Trophoblast cell (in vitro differentiated cells and primary cell): ENCODE data around the gene RBM33.

Experiments
- DNase-seq, 2 donors: peaks; one replicate each; pipeline ENCODE4 v3.0.0-alpha.2; 2016
- H2AFZ ChIP-seq: 2 replicates; pipeline ENCODE4 v1.6.1; 2013; ENCODE audit warnings: low read length, moderate library complexity, mild to moderate bottlenecking; ENCODE audit not compliant: insufficient read depth, poor library complexity
- H2AK5ac ChIP-seq: 2 replicates; pipeline ENCODE4 v1.6.1; 2013; ENCODE audit warnings: mild to moderate bottlenecking, low read length
- H2BK120ac ChIP-seq: 2 replicates; pipeline ENCODE4 v1.6.1; 2013; ENCODE audit warnings: low read length, mild to moderate bottlenecking, moderate library complexity; ENCODE audit not compliant: insufficient read depth, poor library complexity
- H2BK12ac ChIP-seq: 2 replicates; pipeline ENCODE4 v1.6.1; 2013; ENCODE audit warnings: mild to moderate bottlenecking, low read length, moderate library complexity
- H2BK5ac ChIP-seq: 2 replicates; pipeline ENCODE4 v1.6.1; 2013; ENCODE audit warnings: low read length, low read depth, moderate library complexity, mild to moderate bottlenecking; ENCODE audit not compliant: poor library complexity
- H3K14ac ChIP-seq: 2 replicates; pipeline ENCODE4 v1.6.1; 2013; ENCODE audit warnings: mild to moderate bottlenecking, low read length
- H3K18ac ChIP-seq: 2 replicates; pipeline ENCODE4 v1.6.1; 2013; ENCODE audit warnings: mild to moderate bottlenecking, low read length
- H3K23ac ChIP-seq: 2 replicates; pipeline ENCODE4 v1.6.1; 2013; ENCODE audit warnings: low read length
- H3K27ac ChIP-seq: 2 replicates; pipeline ENCODE4 v1.5.1; 2013; ENCODE audit warnings: low read depth, mild to moderate bottlenecking, inconsistent platforms, low read length, moderate library complexity
- H3K27me3 ChIP-seq: 2 replicates; pipeline ENCODE4 v1.6.1; 2013; ENCODE audit warnings: inconsistent platforms, mild to moderate bottlenecking, low read length, moderate library complexity; ENCODE audit not compliant: insufficient read depth
- H3K36me3 ChIP-seq, 2 experiments: 1 replicate in 1 of 2; 2 replicates in 1 of 2; pipeline ENCODE4 v1.6.1; 2013; ENCODE audit warnings: low read length in 2 of 2, mild to moderate bottlenecking in 2 of 2, moderate library complexity in 1 of 2; ENCODE audit not compliant: insufficient read depth in 2 of 2, control insufficient read depth in 1 of 2
- H3K4ac ChIP-seq: 2 replicates; pipeline ENCODE4 v1.6.1; 2013; ENCODE audit warnings: low read depth, mild to moderate bottlenecking, low read length, moderate library complexity
- H3K4me1 ChIP-seq, 2 experiments: 1 replicate in 1 of 2; 2 replicates in 1 of 2; pipeline ENCODE4 v1.6.1; 2013; ENCODE audit warnings: low read length in 2 of 2, mild to moderate bottlenecking in 2 of 2, moderate library complexity in 1 of 2; ENCODE audit not compliant: insufficient read depth in 2 of 2, control insufficient read depth in 1 of 2
- H3K4me2 ChIP-seq: 2 replicates; pipeline ENCODE4 v1.6.1; 2013; ENCODE audit warnings: inconsistent platforms, mild to moderate bottlenecking, low read length, moderate library complexity
- H3K4me3 ChIP-seq: 2 replicates; pipeline ENCODE4 v1.5.1; 2013; ENCODE audit warnings: mild to moderate bottlenecking, low read depth, low read length, inconsistent platforms
- H3K79me1 ChIP-seq: one replicate; pipeline ENCODE4 v1.6.1; 2013; ENCODE audit warnings: low read length
- H3K79me2 ChIP-seq: 2 replicates; pipeline ENCODE4 v1.6.1; 2013; ENCODE audit warnings: low read length, mild to moderate bottlenecking; ENCODE audit not compliant: control insufficient read depth, insufficient read depth, poor library complexity
- H3K9ac ChIP-seq: 2 replicates; pipeline ENCODE4 v1.6.1; 2013; ENCODE audit warnings: mild to moderate bottlenecking, low read length
- H3K9me3 ChIP-seq: 2 replicates; pipeline ENCODE4 v1.6.1; 2013; ENCODE audit warnings: low read depth, mild to moderate bottlenecking, control low read depth, inconsistent platforms, low read length; ENCODE audit not compliant: insufficient read depth
- H4K12ac ChIP-seq: 2 replicates; pipeline ENCODE4 v1.6.1; 2013; ENCODE audit warnings: low read depth, mild to moderate bottlenecking, low read length, moderate library complexity
- H4K8ac ChIP-seq: 2 replicates; pipeline ENCODE4 v1.6.1; 2013; ENCODE audit warnings: low read depth, mild to moderate bottlenecking, low read length, moderate library complexity
- H4K91ac ChIP-seq: one replicate; pipeline ENCODE4 v1.6.1; 2013; ENCODE audit warnings: low read depth, mild to moderate bottlenecking, low read length, moderate library complexity
- WGBS: extraction: QIAGEN DNeasy Blood & Tissue Kit; methylation state at CpG from one replicate; pipeline ENCODE4 v1.1.7; 2013; ENCODE audit warnings: missing lambda C conversion rate; ENCODE audit not compliant: insufficient read length, insufficient coverage; ENCODE audit errors: extremely low coverage; 5-methylcytosine and 5-hydroxymethylcytosine counted together

Gene RBM33

DNA sequence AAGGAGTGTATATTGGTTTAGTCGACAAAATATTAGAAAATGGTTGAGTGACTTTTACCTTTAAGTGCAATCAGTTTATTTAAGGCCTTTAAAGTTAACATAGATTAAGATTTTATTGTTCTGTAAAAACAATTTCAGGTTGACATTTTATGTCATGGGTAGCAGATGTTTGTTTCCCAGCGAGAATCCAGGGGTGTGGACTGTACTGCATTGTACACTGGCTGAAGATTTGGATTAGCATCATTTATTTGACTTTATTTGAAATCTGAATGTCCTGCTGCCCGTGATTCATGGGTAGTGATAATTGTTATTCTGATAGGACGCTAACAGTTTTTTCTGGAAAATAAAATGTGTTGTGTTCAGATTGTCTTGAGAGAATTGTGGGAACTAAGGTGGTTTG, 39.3 kb downstream of the RBM33 start:
- Histone ChIP-seq H3K4me2 (no peak overlapping the region), H4K8ac (no peak overlapping the region), H3K36me3 (peaks cover 1 to 15% of the 10 kb centered on the region in 2 experiments), H3K23ac (no peak overlapping the region), H4K91ac (no peak overlapping the region), H2BK5ac (no peak overlapping the region), H2BK12ac (no peak overlapping the region), H3K79me2 (no peaks in the 10 kb centered on the region), H2AK5ac (no peak overlapping the region), H3K27me3 (no peaks in the 10 kb centered on the region), H2BK120ac (no peak overlapping the region), H3K4me1 (no peaks in the 10 kb centered on the region), H3K14ac (no peak overlapping the region), H3K27ac (no peak overlapping the region), H3K4ac (no peak overlapping the region), H3K18ac (no peak overlapping the region), H3K9ac (no peak overlapping the region), H2AFZ (no peak overlapping the region), H3K9me3 (no peaks in the 10 kb centered on the region), H3K4me3 (no peak overlapping the region), H3K79me1 (no peaks in the 10 kb centered on the region), H4K12ac (no peak overlapping the region)
- no CpG with 5 or more reads among the region's 4 CpGs for WGBS
- no peak for DNase-seq

- Histone ChIP-seq H3K9me3 (no peaks in the 10 kb centered on the region), H3K18ac (no peak overlapping the region), H3K36me3 (peaks cover 0 to 10% of the 10 kb centered on the region in 2 experiments), H2AFZ (no peak overlapping the region), H3K79me1 (no peaks in the 10 kb centered on the region), H3K27ac (no peak overlapping the region), H3K4me3 (no peak overlapping the region), H2BK5ac (no peak overlapping the region), H3K79me2 (no peaks in the 10 kb centered on the region), H3K4ac (no peak overlapping the region), H4K91ac (no peak overlapping the region), H4K12ac (no peak overlapping the region), H3K14ac (no peak overlapping the region), H3K4me1 (no peaks in the 10 kb centered on the region), H4K8ac (no peak overlapping the region), H3K4me2 (no peak overlapping the region), H2BK12ac (no peak overlapping the region), H3K27me3 (no peaks in the 10 kb centered on the region), H3K23ac (no peak overlapping the region), H2AK5ac (no peak overlapping the region), H2BK120ac (no peak overlapping the region), H3K9ac (no peak overlapping the region)
- DNase-seq = no peak
- no CpG with 5 or more reads among the region's 5 CpGs for whole genome bisulfite sequencing
Observed at GRCh38 chr7:155684543-155684942, 40.1 kb downstream of the RBM33 start.

DNA sequence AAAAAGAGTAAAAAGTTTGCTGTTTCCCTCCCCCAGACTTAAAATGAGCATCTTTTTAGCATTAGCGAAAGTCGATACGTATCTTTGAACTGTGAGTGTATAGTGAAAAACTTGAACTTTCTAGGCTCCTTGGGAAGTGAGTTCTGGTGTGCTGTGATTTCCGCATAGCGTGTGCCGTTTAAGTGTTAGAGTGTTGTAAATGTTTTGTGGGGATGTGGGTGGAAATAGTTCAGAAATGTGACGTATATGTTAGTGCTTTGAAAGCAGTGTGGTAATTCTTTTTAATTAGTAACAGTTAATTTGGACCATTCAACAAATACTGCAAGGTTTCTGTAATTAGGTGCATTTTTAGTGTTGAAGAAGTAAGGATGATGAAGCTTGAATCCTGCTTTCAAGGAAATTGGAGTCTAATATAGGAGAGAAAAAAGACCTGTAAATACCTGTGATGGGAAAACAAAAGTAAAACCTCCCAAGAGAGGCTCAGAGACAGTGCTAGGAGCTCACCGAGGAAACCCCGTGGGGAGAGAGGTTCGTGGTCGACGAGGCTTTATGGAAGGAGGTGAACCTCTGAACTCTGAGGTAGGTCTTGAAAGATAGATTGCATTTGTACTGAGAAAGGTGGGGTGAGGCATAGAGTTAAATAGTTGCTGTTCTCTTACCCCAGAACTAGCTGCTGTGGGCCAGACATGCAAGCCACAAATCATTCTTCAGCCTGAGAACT, 40.8 kb downstream of the RBM33 start:
- H3K4me3 ChIP-seq = no peak overlapping the region
- H3K9me3 ChIP-seq = no peaks in the 10 kb centered on the region
- H3K14ac ChIP-seq = no peak overlapping the region
- H3K23ac ChIP-seq = no peak overlapping the region
- no peaks in the 10 kb centered on the region for H3K27me3 ChIP-seq
- no peak overlapping the region for H3K4me2 ChIP-seq
- H2AFZ ChIP-seq = no peak overlapping the region
- no peak overlapping the region for H4K8ac ChIP-seq
- H2BK5ac ChIP-seq = no peak overlapping the region
- H3K9ac ChIP-seq = no peak overlapping the region
- no peak overlapping the region for H3K4ac ChIP-seq
- no peaks in the 10 kb centered on the region for H3K79me2 ChIP-seq
- H3K4me1 ChIP-seq = no peaks in the 10 kb centered on the region
- no peak overlapping the region for H2BK120ac ChIP-seq
- no peak for DNase-seq
- H3K27ac ChIP-seq = no peak overlapping the region
- no peak overlapping the region for H4K12ac ChIP-seq
- no peaks in the 10 kb centered on the region for H3K79me1 ChIP-seq
- H3K36me3 ChIP-seq = peaks cover 0 to 9% of the 10 kb centered on the region in 2 experiments
- no peak overlapping the region for H4K91ac ChIP-seq
- H3K18ac ChIP-seq = no peak overlapping the region
- H2AK5ac ChIP-seq = no peak overlapping the region
- no peak overlapping the region for H2BK12ac ChIP-seq
- 100% methylated on average over 4 of the region's 12 CpGs for WGBS

DNA sequence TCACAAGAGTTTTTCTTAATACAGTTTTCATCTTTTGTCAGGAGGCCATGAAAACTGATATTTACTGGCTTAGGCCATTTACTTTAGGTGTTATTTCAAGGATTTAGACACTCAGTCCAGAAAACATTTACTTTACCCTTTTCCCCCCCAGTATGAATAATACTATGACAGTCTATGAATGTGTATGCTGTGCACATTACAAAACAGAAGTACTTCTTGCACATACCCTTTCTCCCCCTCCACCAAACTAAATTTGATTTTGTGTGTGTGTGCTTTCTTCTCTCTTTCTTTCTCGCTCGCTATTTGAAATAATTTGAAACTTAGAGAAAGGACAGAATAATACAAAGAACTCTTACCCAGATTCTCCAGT, 41.3 kb downstream of the RBM33 start:
- no peak overlapping the region for H2AK5ac ChIP-seq
- no peak overlapping the region for H2BK120ac ChIP-seq
- H3K14ac ChIP-seq = no peak overlapping the region
- no peak overlapping the region for H3K27ac ChIP-seq
- no peaks in the 10 kb centered on the region for H3K27me3 ChIP-seq
- H3K79me2 ChIP-seq = no peaks in the 10 kb centered on the region
- no peak overlapping the region for H4K91ac ChIP-seq
- H3K9me3 ChIP-seq = no peaks in the 10 kb centered on the region
- no peaks in the 10 kb centered on the region for H3K4me1 ChIP-seq
- no peak overlapping the region for H3K9ac ChIP-seq
- no peak overlapping the region for H3K18ac ChIP-seq
- H3K23ac ChIP-seq = no peak overlapping the region
- no peak overlapping the region for H2AFZ ChIP-seq
- no peak overlapping the region for H4K8ac ChIP-seq
- H4K12ac ChIP-seq = no peak overlapping the region
- H3K79me1 ChIP-seq = no peaks in the 10 kb centered on the region
- H3K4me3 ChIP-seq = no peak overlapping the region
- no peak overlapping the region for H2BK5ac ChIP-seq
- WGBS = no CpG with 5 or more reads among the region's 2 CpGs
- H3K36me3 ChIP-seq = peaks cover 0 to 6% of the 10 kb centered on the region in 2 experiments
- no peak overlapping the region for H3K4me2 ChIP-seq
- DNase-seq = no peak
- H2BK12ac ChIP-seq = no peak overlapping the region
- H3K4ac ChIP-seq = no peak overlapping the region
